Measurements from ENCODE around the gene SEMA4D.

SEMA4D gene

DNA sequence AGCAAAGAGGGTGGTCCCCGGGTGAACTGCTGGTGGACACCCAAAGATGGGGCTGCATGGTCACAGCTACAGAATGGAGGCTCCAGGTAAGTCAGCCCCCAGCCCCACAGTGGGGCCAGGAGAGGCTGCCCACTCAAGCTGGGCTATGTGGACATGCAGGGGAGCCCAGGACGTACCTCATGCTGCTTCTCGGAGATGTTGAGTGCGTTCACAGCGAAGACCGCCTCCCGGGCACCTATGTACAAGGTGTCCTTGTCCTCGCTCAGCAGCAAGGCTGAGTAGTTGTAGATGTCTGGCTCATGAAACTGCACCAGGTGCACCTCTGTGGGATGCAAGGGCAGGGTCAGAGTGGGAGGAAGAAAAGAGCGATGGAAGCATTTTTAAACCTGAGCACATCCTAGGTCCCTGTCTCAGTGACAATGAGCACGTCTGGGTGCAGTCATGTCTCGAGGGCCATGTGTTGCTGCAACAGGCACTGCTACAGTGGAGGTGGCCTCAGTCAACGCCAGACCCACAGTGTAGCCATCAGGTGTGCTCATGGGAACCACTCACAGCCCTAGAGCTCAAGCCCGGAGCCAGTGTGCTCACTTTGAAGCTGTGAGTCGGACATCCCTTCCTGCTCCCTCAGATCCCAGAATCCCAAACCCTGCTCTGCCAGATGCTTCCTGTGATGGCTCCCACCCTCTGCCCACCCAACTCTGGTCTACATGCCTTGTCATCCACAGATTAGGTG is 95.1 kb downstream of the SEMA4D start:
- no peak for DNase-seq (ENCODE audit: low read depth)
- no peak overlapping the region for H3K4me3 ChIP-seq (ENCODE audit: low read depth, low read length)
- TF ChIP-seq, protein P1, sequence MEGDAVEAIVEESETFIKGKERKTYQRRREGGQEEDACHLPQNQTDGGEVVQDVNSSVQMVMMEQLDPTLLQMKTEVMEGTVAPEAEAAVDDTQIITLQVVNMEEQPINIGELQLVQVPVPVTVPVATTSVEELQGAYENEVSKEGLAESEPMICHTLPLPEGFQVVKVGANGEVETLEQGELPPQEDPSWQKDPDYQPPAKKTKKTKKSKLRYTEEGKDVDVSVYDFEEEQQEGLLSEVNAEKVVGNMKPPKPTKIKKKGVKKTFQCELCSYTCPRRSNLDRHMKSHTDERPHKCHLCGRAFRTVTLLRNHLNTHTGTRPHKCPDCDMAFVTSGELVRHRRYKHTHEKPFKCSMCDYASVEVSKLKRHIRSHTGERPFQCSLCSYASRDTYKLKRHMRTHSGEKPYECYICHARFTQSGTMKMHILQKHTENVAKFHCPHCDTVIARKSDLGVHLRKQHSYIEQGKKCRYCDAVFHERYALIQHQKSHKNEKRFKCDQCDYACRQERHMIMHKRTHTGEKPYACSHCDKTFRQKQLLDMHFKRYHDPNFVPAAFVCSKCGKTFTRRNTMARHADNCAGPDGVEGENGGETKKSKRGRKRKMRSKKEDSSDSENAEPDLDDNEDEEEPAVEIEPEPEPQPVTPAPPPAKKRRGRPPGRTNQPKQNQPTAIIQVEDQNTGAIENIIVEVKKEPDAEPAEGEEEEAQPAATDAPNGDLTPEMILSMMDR (IDR thresholded peaks at IDR 0.05; ENCODE audit: insufficient read depth, low read depth, low read length, missing control alignments) = no peak

DNA sequence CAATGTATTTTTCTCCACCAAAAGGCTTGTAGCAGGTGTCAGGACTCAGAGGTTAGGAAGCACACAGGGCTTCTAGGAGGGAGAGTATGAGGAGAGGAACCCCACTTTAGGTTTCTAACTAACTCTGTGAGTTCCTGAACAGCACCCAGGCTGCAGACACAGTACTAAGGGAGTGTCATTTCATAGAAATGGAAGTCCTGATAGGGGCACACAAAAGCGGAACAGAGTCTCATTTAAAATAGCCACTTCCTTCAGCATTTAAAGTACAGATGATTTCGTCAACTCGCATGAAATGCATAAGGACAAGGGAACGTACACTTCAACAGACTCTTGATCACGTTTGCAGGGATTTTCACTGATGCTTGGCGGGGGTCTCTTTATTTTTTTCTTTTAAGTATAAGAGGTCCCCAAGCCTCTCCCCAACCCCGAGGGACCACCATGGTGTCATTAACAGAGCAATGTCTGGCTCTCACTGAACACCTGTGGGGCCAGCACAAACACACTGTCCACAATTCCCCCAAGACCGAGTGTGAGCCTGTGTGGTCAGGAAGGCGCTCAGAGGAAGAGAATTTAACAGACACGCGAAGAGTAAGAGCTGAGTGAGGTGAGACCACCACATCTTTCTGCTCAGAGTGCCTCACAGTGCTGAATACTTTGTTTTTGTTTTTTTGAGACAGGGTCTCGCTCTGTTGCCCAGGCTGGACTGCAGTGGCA is 97.4 kb downstream of the SEMA4D start:
- TF ChIP-seq, protein P1 (IDR thresholded peaks at IDR 0.05; ENCODE audit: insufficient read depth, low read depth, low read length, missing control alignments) = no peak
- H3K4me3 ChIP-seq (ENCODE audit: low read depth, low read length) = no peak overlapping the region
- DNase-seq (ENCODE audit: low read depth) = peak; percentile 73

DNA sequence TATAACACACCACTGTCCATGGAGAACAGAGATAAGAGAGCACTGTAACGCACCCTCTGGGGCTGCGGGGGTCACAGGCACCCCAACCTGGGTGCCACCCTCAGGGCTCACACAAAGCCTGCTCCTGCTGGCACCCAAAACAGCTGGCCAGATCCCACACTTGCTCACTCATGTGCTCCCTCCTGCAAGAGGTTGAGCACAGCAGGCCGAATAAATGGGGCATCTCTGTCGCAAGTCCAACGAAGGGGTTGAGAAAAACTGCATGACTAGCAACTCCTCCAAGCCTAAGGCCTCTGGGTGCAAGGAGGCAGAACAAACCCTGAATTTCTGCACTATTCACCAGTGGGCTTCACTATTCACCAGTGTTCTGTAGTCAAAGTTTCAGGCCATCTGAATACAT is 99.3 kb downstream of the SEMA4D start:
- TF ChIP-seq, protein P1 (IDR thresholded peaks at IDR 0.05; ENCODE audit: insufficient read depth, low read depth, low read length, missing control alignments) = no peak
- DNase-seq (ENCODE audit: low read depth) = no peak

DNA sequence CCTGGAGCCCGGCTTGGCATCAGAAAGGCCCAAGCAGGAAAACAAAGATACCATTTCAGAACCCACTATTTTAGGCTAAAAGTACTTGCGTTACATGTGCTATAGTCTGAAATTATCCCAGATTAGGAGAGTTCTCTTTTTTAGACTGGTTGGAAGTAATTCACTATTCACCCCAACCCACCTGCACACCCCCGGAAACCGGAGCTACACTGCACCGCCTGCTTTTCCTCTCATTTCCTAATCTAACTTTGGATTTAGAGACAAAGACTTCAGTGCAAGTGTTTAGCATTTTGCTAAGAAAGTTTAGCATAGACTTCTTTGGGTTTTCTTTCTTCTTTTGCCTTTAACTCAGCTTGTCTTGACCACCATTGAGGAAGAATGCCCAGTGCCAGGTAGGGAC is 100.4 kb downstream of the SEMA4D start:
- TF ChIP-seq, protein P1 (IDR thresholded peaks at IDR 0.05; ENCODE audit: insufficient read depth, low read depth, low read length, missing control alignments) = no peak
- no peak overlapping the region for H3K4me3 ChIP-seq (ENCODE audit: low read depth, low read length)
- DNase-seq (ENCODE audit: low read depth) = no peak

More for the DNA sequence above, 99.3 kb downstream of the SEMA4D start:
- H3K4me3 ChIP-seq (ENCODE audit: low read depth, low read length) = no peak overlapping the region

DNA sequence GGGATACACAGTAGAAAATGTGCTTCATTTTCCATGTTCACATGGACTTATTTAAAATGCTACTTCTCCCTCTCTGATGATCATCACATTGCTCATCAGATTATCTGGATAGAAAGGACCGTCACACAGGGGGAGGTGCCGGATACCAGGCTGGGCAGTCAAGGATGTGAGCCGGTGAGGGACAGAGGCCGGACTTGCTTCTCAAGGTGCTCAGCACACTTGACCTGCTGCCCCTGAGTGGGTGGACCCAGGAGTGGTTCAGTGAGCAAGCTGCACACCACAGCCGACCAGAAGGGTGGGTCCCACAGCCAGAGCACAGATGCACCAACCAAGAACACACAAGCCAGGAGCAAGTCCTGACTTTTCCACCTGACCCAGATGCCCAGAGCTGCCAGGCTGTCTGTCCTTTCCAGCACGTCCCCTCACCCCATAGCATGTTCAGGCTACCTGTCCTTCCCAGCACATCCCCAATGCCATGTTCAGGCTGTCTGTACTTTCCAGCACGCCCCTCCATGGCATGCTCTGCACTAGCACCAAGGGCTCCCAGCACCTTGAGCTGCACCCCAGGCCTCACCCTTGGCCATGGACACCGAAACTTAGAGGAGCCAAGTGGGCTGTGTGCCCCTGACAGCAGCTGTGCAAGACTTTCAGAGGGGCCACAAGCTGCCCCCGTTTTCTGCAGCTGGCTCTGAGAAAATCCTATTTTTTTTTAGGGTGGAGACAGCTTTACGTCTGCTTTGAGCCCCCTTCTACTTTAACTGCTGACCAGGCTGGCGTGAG is 101.8 kb downstream of the SEMA4D start:
- no peak overlapping the region for H3K4me3 ChIP-seq (ENCODE audit: low read depth, low read length)
- no peak for DNase-seq (ENCODE audit: low read depth)
- TF ChIP-seq, protein P1 (IDR thresholded peaks at IDR 0.05; ENCODE audit: insufficient read depth, low read depth, low read length, missing control alignments) = no peak

DNA sequence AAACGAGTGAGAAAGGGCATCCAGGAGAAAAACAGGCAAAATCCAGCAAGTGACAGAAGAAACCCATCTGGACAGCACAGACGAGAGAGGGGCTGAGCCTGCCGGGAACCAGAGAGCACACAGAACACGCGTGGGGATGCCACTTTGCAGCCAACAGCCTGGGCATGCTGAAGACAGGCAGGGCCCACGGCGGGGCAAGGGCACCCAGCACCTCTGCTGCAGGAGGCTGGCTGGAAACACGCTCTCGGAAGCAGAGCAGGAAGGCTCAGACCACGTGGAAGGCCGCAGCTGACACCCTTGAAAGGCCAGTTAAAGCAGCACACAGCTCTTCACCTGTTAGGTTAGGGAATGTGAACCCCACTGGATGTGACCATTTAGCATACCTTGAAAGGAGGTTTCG is 103.5 kb downstream of the SEMA4D start:
- DNase-seq (ENCODE audit: low read depth) = no peak
- no peak overlapping the region for H3K4me3 ChIP-seq (ENCODE audit: low read depth, low read length)
- TF ChIP-seq, protein P1 (IDR thresholded peaks at IDR 0.05; ENCODE audit: insufficient read depth, low read depth, low read length, missing control alignments) = no peak
